ENCODE data around the gene TCEAL7. TPM values are rescaled to one million over a fixed set of nuclear protein-coding genes. Genes with fewer than 3 reads are reported as not detected.
"Not testable (repeated sequence)": the region's sequence is repeated elsewhere in the genome, so short reads cannot be mapped to it uniquely, and the experiment has no call there.

Gene TCEAL7
- total RNA-seq = 2.6 TPM
- polyA plus RNA-seq (ENCODE audit: insufficient read depth, low read depth, low replicate concordance) = 7.7 TPM
- long read RNA-seq, donor 1, transcript TCEAL7-202 (3 exons, 852 nt) = minor isoform, 7 of 32 reads
- long read RNA-seq, donor 1, transcript TCEAL7-201 (3 exons, 1,177 nt) = major isoform, 9 of 32 reads
- long read RNA-seq, donor 1, partial matches to known transcripts = 16 of 32 reads
- long read RNA-seq, donor 1, other reads (novel, unspliced or antisense) = 0 of 32 reads
- long read RNA-seq, donor 2, transcript TCEAL7-201 (3 exons, 1,177 nt) = major isoform, 5 of 19 reads
- long read RNA-seq, donor 2, partial matches to known transcripts = 12 of 19 reads
- long read RNA-seq, donor 2, other reads (novel, unspliced or antisense) = 0 of 19 reads
- long read RNA-seq, donor 3, transcript TCEAL7-202 (3 exons, 852 nt) = minor isoform, 6 of 14 reads
- long read RNA-seq, donor 3, transcript TCEAL7-201 (3 exons, 1,177 nt) = major isoform, 8 of 14 reads
- long read RNA-seq, donor 3, partial matches to known transcripts = 0 of 14 reads
- long read RNA-seq, donor 3, other reads (novel, unspliced or antisense) = 0 of 14 reads
- long read RNA-seq, donor 4, transcript TCEAL7-201 (3 exons, 1,177 nt) = major isoform, 6 of 11 reads
- long read RNA-seq, donor 4, transcript TCEAL7-202 (3 exons, 852 nt) = minor isoform, 5 of 11 reads
- long read RNA-seq, donor 4, partial matches to known transcripts = 0 of 11 reads
- long read RNA-seq, donor 4, other reads (novel, unspliced or antisense) = 0 of 11 reads
- long read RNA-seq, donor 5 = 0 reads
- long read RNA-seq, donor 6, transcript TCEAL7-201 (3 exons, 1,177 nt) = major isoform, 25 of 36 reads
- long read RNA-seq, donor 6, transcript TCEAL7-202 (3 exons, 852 nt) = minor isoform, 6 of 36 reads
- long read RNA-seq, donor 6, partial matches to known transcripts = 5 of 36 reads
- long read RNA-seq, donor 6, other reads (novel, unspliced or antisense) = 0 of 36 reads
- long read RNA-seq, donor 7, partial matches to known transcripts = 0 of 1 reads
- long read RNA-seq, donor 7, other reads (novel, unspliced or antisense) = 0 of 1 reads
- long read RNA-seq, donor 8, transcript TCEAL7-202 (3 exons, 852 nt) = minor isoform, 6 of 175 reads
- long read RNA-seq, donor 8, transcript TCEAL7-201 (3 exons, 1,177 nt) = major isoform, 10 of 175 reads
- long read RNA-seq, donor 8, partial matches to known transcripts = 151 of 175 reads
- long read RNA-seq, donor 8, other reads (novel, unspliced or antisense) = 8 of 175 reads
- long read RNA-seq, donor 9, partial matches to known transcripts = 0 of 5 reads
- long read RNA-seq, donor 9, other reads (novel, unspliced or antisense) = 0 of 5 reads
- long read RNA-seq, donor 10, partial matches to known transcripts = 0 of 5 reads
- long read RNA-seq, donor 10, other reads (novel, unspliced or antisense) = 0 of 5 reads

GRCh38 chrX:103329991-103330390 lies at the start of gene TCEAL7:
TCEAL7 (plus strand) TSS chrX:103330239; CDS start chrX:103331404, 1,165 bp downstream.
- Histone ChIP-seq H3K4me1 (ENCODE audit: control insufficient read depth in 2 of 3, insufficient read depth in 2 of 3, low read depth in 1 of 3, low read length in 3 of 3) (no peaks in the 10 kb centered on the region), H3K9ac (ENCODE audit: low read length in 3 of 3) (peak within 1 kb of the TSS in 2 of 3 donors; percentile 12 to 30), H3K9me3 (ENCODE audit: control insufficient read depth in 2 of 3, insufficient read depth in 1 of 3, low read length in 3 of 3) (no peaks in the 10 kb centered on the region), H3K27ac (ENCODE audit: low read depth in 2 of 2, low read length in 2 of 2) (no peak within 1 kb of the TSS), H3K27me3 (ENCODE audit: control insufficient read depth, insufficient read depth, low read length) (peaks cover 4% of the 10 kb centered on the region), H3K4me3 (ENCODE audit: low read length in 3 of 3) (peak within 1 kb of the TSS; percentile 24 to 60 (median 47)), H3K36me3 (ENCODE audit: control insufficient read depth in 2 of 3, insufficient read depth in 3 of 3, low read length in 3 of 3) (no peaks in the 10 kb centered on the region)
- intact Hi-C loops (cut with DNase I) = no loop called here
- TF ChIP-seq CTCF (IDR thresholded peaks at IDR 0.05; ENCODE audit: borderline replicate concordance, extremely low read depth, insufficient read depth) = no peak
- DNase-seq (peak in 4 of 5 donors; percentile 59 to 89 (median 70)), FAIRE-seq (no peak)

GRCh38 chrX:103293118-103293517 lies 36.9 kb upstream of the TCEAL7 start:
- intact Hi-C loops (cut with DNase I) = no loop called here
- Histone ChIP-seq H3K4me1 (ENCODE audit: control insufficient read depth in 2 of 3, insufficient read depth in 2 of 3, low read depth in 1 of 3, low read length in 3 of 3) (no peaks in the 10 kb centered on the region), H3K27ac (ENCODE audit: low read depth in 2 of 2, low read length in 2 of 2) (no peak overlapping the region), H3K36me3 (ENCODE audit: control insufficient read depth in 2 of 3, insufficient read depth in 3 of 3, low read length in 3 of 3) (no peaks in the 10 kb centered on the region), H3K4me3 (ENCODE audit: low read length in 3 of 3) (no peak overlapping the region), H3K9ac (ENCODE audit: low read length in 3 of 3) (no peak overlapping the region), H3K27me3 (ENCODE audit: control insufficient read depth, insufficient read depth, low read length) (no peaks in the 10 kb centered on the region), H3K9me3 (ENCODE audit: control insufficient read depth in 2 of 3, insufficient read depth in 1 of 3, low read length in 3 of 3) (no peaks in the 10 kb centered on the region)
- DNase-seq (no peak), FAIRE-seq (no peak)
- no peak for TF ChIP-seq CTCF (IDR thresholded peaks at IDR 0.05; ENCODE audit: borderline replicate concordance, extremely low read depth, insufficient read depth)

- Histone ChIP-seq H3K4me3 (ENCODE audit: low read length in 3 of 3) (no peak overlapping the region), H3K4me1 (ENCODE audit: control insufficient read depth in 2 of 3, insufficient read depth in 2 of 3, low read depth in 1 of 3, low read length in 3 of 3) (no peaks in the 10 kb centered on the region), H3K36me3 (ENCODE audit: control insufficient read depth in 2 of 3, insufficient read depth in 3 of 3, low read length in 3 of 3) (no peaks in the 10 kb centered on the region), H3K9me3 (ENCODE audit: control insufficient read depth in 2 of 3, insufficient read depth in 1 of 3, low read length in 3 of 3) (no peaks in the 10 kb centered on the region), H3K9ac (ENCODE audit: low read length in 3 of 3) (no peak overlapping the region), H3K27me3 (ENCODE audit: control insufficient read depth, insufficient read depth, low read length) (no peaks in the 10 kb centered on the region), H3K27ac (ENCODE audit: low read depth in 2 of 2, low read length in 2 of 2) (no peak overlapping the region)
- no peak for TF ChIP-seq CTCF (IDR thresholded peaks at IDR 0.05; ENCODE audit: borderline replicate concordance, extremely low read depth, insufficient read depth)
- FAIRE-seq (no peak), DNase-seq (no peak)
- intact Hi-C loops (cut with DNase I) = no loop called here
Observed at GRCh38 chrX:103304705-103305104, 25.3 kb upstream of the TCEAL7 start.

GRCh38 chrX:103305666-103306065 lies 24.4 kb upstream of the TCEAL7 start:
- H3K36me3 ChIP-seq (ENCODE audit: control insufficient read depth in 2 of 3, insufficient read depth in 3 of 3, low read length in 3 of 3); DNase-seq; H3K27me3 ChIP-seq (ENCODE audit: control insufficient read depth, insufficient read depth, low read length); H3K4me3 ChIP-seq (ENCODE audit: low read length in 3 of 3); H3K4me1 ChIP-seq (ENCODE audit: control insufficient read depth in 2 of 3, insufficient read depth in 2 of 3, low read depth in 1 of 3, low read length in 3 of 3); FAIRE-seq; H3K9ac ChIP-seq (ENCODE audit: low read length in 3 of 3); intact Hi-C loops (cut with DNase I); H3K27ac ChIP-seq (ENCODE audit: low read depth in 2 of 2, low read length in 2 of 2); H3K9me3 ChIP-seq (ENCODE audit: control insufficient read depth in 2 of 3, insufficient read depth in 1 of 3, low read length in 3 of 3): not testable (repeated sequence)

Data from kidney (tissue), 22 donors.